Astrocyte (in vitro differentiated cells and primary cell): ENCODE data around the gene GTPBP3. TPM values are rescaled to one million over a fixed set of nuclear protein-coding genes. Genes with fewer than 3 reads are reported as not detected.

Experiments used
- DNase-seq: peaks from one replicate; pipeline ENCODE4 v3.0.0-alpha.2; 2010; ENCODE audit warnings: low read depth
- FAIRE-seq: peaks from 2 replicates; lab custom pipeline; 2011; peaks lifted over from hg19 to GRCh38; lab: Jason Lieb, UNC
- H2AFZ ChIP-seq: 2 replicates; pipeline ENCODE4 v1.6.0; 2012; ENCODE audit warnings: low read depth, low read length, inconsistent platforms
- H3K27ac ChIP-seq: 2 replicates; pipeline ENCODE4 v1.5.1; 2011; ENCODE audit warnings: low read depth, low read length, inconsistent platforms
- H3K27me3 ChIP-seq: 2 replicates; pipeline ENCODE4 v1.6.0; 2011; ENCODE audit warnings: low read length, inconsistent platforms; ENCODE audit not compliant: insufficient read depth
- H3K36me3 ChIP-seq: 2 replicates; pipeline ENCODE4 v1.5.1; 2011; ENCODE audit warnings: low read length, inconsistent platforms; ENCODE audit not compliant: insufficient read depth
- H3K4me1 ChIP-seq: 2 replicates; pipeline ENCODE4 v1.5.1; 2011; ENCODE audit warnings: low read length, inconsistent platforms; ENCODE audit not compliant: insufficient read depth
- H3K4me2 ChIP-seq: 2 replicates; pipeline ENCODE4 v1.6.0; 2012; ENCODE audit warnings: low read length, inconsistent platforms
- H3K4me3 ChIP-seq: 2 replicates; pipeline ENCODE4 v1.5.1; 2011; ENCODE audit warnings: low read depth, mild to moderate bottlenecking, low read length, inconsistent platforms; ENCODE audit not compliant: insufficient read depth
- H3K79me2 ChIP-seq: 2 replicates; pipeline ENCODE4 v1.6.0; 2012; ENCODE audit warnings: mild to moderate bottlenecking, low read length, inconsistent platforms; ENCODE audit not compliant: insufficient read depth
- H3K9ac ChIP-seq: 2 replicates; pipeline ENCODE4 v1.6.0; 2012; ENCODE audit warnings: mild to moderate bottlenecking, low read length, inconsistent platforms
- H3K9me3 ChIP-seq: 2 replicates; pipeline ENCODE4 v1.5.1; 2012; ENCODE audit warnings: low read depth, mild to moderate bottlenecking, low read length, inconsistent platforms; ENCODE audit not compliant: insufficient read depth
- H4K20me1 ChIP-seq: 2 replicates; pipeline ENCODE4 v1.6.0; 2012; ENCODE audit warnings: low read length, inconsistent platforms; ENCODE audit not compliant: insufficient read depth
- H3K27ac Mint-ChIP-seq: one replicate; pipeline ENCODE4 v1.8.0; 2021; ENCODE audit warnings: mild to moderate bottlenecking, mixed read lengths; ENCODE audit not compliant: unreplicated experiment
- H3K27me3 Mint-ChIP-seq: one replicate; pipeline ENCODE4 v1.8.0; 2021; ENCODE audit warnings: low read depth, mixed read lengths; ENCODE audit not compliant: unreplicated experiment
- H3K36me3 Mint-ChIP-seq: one replicate; pipeline ENCODE4 v1.8.0; 2021; ENCODE audit warnings: low read depth, mixed read lengths; ENCODE audit not compliant: unreplicated experiment
- H3K4me1 Mint-ChIP-seq: one replicate; pipeline ENCODE4 v1.8.0; 2021; ENCODE audit warnings: low read depth, mixed read lengths; ENCODE audit not compliant: unreplicated experiment
- H3K4me3 Mint-ChIP-seq: one replicate; pipeline ENCODE4 v1.8.0; 2021; ENCODE audit warnings: mild to moderate bottlenecking, moderate library complexity, mixed read lengths; ENCODE audit not compliant: unreplicated experiment
- H3K9me3 Mint-ChIP-seq: one replicate; pipeline ENCODE4 v1.8.0; 2021; ENCODE audit warnings: mild to moderate bottlenecking, mixed read lengths; ENCODE audit not compliant: unreplicated experiment
- CTCF ChIP-seq: IDR thresholded peaks from 2 replicates; pipeline ENCODE4 v1.5.1; 2011; ENCODE audit warnings: low read depth, mild to moderate bottlenecking, inconsistent platforms, low read length, moderate library complexity; ENCODE audit not compliant: insufficient read depth
- EZH2 ChIP-seq: IDR thresholded peaks from 2 replicates; pipeline ENCODE4 v1.6.1; 2012; ENCODE audit warnings: mild to moderate bottlenecking, low read length, inconsistent platforms; ENCODE audit not compliant: insufficient read depth
- total RNA-seq: library from RNA; stranded (reverse); gene quantifications from 2 replicates; pipeline ENCODE4 v1.2.1, GENCODE V29; 2021

The GTPBP3 gene
- total RNA-seq, 1 donor from 2014 or later: 21.7 TPM

GRCh38 chr19:17379221-17379631 is 41.9 kb downstream of the GTPBP3 start:
- no peak overlapping the region for H3K4me3 Mint-ChIP-seq
- H3K27me3 Mint-ChIP-seq: peaks cover 1% of the 10 kb centered on the region
- Histone ChIP-seq H3K27me3 (no peaks in the 10 kb centered on the region), H3K36me3 (no peaks in the 10 kb centered on the region), H3K4me1 (peaks cover 5% of the 10 kb centered on the region), H3K4me2 (no peak overlapping the region), H3K79me2 (no peaks in the 10 kb centered on the region), H3K9ac (no peak overlapping the region), H3K27ac (no peak overlapping the region), H2AFZ (no peak overlapping the region), H4K20me1 (no peaks in the 10 kb centered on the region), H3K4me3 (no peak overlapping the region), H3K9me3 (no peaks in the 10 kb centered on the region)
- FAIRE-seq (no peak), DNase-seq (no peak)
- H3K4me1 Mint-ChIP-seq: no peaks in the 10 kb centered on the region
- no peaks in the 10 kb centered on the region for H3K9me3 Mint-ChIP-seq
- TF ChIP-seq CTCF (no peak), EZH2 (no peak)
- no peaks in the 10 kb centered on the region for H3K36me3 Mint-ChIP-seq
- H3K27ac Mint-ChIP-seq: peak overlapping the region; percentile 9

- H3K9me3 ChIP-seq: no peaks in the 10 kb centered on the region
- FAIRE-seq (no peak), DNase-seq (no peak)
- peaks cover 5% of the 10 kb centered on the region for H3K4me1 ChIP-seq
- Mint-ChIP-seq H3K4me3 (peak overlapping the region; percentile 22), H3K36me3 (no peaks in the 10 kb centered on the region), H3K27me3 (no peaks in the 10 kb centered on the region), H3K4me1 (no peaks in the 10 kb centered on the region), H3K9me3 (no peaks in the 10 kb centered on the region), H3K27ac (no peak overlapping the region)
- no peak overlapping the region for H3K27ac ChIP-seq
- TF ChIP-seq EZH2 (no peak), CTCF (no peak)
- H4K20me1 ChIP-seq: no peaks in the 10 kb centered on the region
- H3K4me2 ChIP-seq: no peak overlapping the region
- H3K4me3 ChIP-seq: no peak overlapping the region
- H3K9ac ChIP-seq: no peak overlapping the region
- H3K79me2 ChIP-seq: no peaks in the 10 kb centered on the region
- H3K27me3 ChIP-seq: no peaks in the 10 kb centered on the region
- no peaks in the 10 kb centered on the region for H3K36me3 ChIP-seq
- no peak overlapping the region for H2AFZ ChIP-seq
Measured at GRCh38 chr19:17380426-17381138, 43.2 kb downstream of the GTPBP3 start.
